HG03095 (cell line): ENCODE results near the gene UBA1.
"Not testable (repeated sequence)": the region's sequence is repeated elsewhere in the genome, so short reads cannot be mapped to it uniquely, and the experiment has no call there.

Experiments used
- ATAC-seq: cut with Tn5 transposase; IDR thresholded peaks from one replicate; pipeline ENCODE4 v1.9.1; 2021; ENCODE audit warnings: moderate library complexity; ENCODE audit not compliant: unreplicated experiment

Gene UBA1

GRCh38 chrX:47247999-47248320 is 54.3 kb downstream of the UBA1 start:
- ATAC-seq: no peak

GRCh38 chrX:47248576-47248975 is 54.9 kb downstream of the UBA1 start:
- ATAC-seq: no peak

GRCh38 chrX:47250017-47250347 is 56.4 kb downstream of the UBA1 start:
- ATAC-seq: no peak

GRCh38 chrX:47257620-47258019 is 64.0 kb downstream of the UBA1 start:
- ATAC-seq: not testable (repeated sequence)
